Measurements from ENCODE around the gene CEP83. TPM values are rescaled to one million over a fixed set of nuclear protein-coding genes. Genes with fewer than 3 reads are reported as not detected.

Gene CEP83
- polyA plus RNA-seq, 1 donor from 2014 or later: 19.5 TPM

DNA sequence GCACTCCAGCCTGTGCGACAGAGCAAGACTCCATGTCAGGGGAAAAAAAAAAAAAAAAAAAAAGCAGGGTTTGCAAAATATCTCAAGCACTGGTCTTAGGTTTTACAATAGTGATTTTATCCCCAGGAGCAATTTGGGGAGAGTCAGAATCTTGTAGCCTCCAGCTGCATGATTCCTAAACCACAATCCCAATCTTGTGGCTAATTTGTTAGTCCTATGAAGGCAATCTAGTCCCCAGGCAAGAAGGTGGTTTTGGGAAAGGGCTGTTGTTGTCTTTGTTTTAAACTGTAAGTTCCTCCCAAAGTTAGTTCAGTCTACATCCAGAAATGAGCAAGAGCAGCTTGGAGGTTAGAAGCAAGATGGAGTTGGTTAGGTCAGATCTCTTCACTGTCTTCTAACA is 175.6 kb downstream of the CEP83 start:
- H3K27me3 ChIP-seq (ENCODE audit: insufficient read depth, low read depth, low read length): no peaks in the 10 kb centered on the region
- no peak for TF ChIP-seq POLR2AphosphoS5 (IDR thresholded peaks at IDR 0.05)
- no peak for TF ChIP-seq RAD21 (conservative IDR thresholded peaks at IDR 0.05)
- TF ChIP-seq, protein P1, sequence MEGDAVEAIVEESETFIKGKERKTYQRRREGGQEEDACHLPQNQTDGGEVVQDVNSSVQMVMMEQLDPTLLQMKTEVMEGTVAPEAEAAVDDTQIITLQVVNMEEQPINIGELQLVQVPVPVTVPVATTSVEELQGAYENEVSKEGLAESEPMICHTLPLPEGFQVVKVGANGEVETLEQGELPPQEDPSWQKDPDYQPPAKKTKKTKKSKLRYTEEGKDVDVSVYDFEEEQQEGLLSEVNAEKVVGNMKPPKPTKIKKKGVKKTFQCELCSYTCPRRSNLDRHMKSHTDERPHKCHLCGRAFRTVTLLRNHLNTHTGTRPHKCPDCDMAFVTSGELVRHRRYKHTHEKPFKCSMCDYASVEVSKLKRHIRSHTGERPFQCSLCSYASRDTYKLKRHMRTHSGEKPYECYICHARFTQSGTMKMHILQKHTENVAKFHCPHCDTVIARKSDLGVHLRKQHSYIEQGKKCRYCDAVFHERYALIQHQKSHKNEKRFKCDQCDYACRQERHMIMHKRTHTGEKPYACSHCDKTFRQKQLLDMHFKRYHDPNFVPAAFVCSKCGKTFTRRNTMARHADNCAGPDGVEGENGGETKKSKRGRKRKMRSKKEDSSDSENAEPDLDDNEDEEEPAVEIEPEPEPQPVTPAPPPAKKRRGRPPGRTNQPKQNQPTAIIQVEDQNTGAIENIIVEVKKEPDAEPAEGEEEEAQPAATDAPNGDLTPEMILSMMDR (IDR thresholded peaks at IDR 0.05; ENCODE audit: poor library complexity, severe bottlenecking): no peak
- TF ChIP-seq TAF1 (IDR thresholded peaks at IDR 0.05; ENCODE audit: low read depth): no peak
- TF ChIP-seq EZH2 (IDR thresholded peaks at IDR 0.05; ENCODE audit: borderline replicate concordance, insufficient read depth, low read length, poor library complexity, severe bottlenecking): no peak
- no peak for TF ChIP-seq EP300 (conservative IDR thresholded peaks at IDR 0.05; ENCODE audit: poor library complexity, severe bottlenecking)
- TF ChIP-seq, protein P2, sequence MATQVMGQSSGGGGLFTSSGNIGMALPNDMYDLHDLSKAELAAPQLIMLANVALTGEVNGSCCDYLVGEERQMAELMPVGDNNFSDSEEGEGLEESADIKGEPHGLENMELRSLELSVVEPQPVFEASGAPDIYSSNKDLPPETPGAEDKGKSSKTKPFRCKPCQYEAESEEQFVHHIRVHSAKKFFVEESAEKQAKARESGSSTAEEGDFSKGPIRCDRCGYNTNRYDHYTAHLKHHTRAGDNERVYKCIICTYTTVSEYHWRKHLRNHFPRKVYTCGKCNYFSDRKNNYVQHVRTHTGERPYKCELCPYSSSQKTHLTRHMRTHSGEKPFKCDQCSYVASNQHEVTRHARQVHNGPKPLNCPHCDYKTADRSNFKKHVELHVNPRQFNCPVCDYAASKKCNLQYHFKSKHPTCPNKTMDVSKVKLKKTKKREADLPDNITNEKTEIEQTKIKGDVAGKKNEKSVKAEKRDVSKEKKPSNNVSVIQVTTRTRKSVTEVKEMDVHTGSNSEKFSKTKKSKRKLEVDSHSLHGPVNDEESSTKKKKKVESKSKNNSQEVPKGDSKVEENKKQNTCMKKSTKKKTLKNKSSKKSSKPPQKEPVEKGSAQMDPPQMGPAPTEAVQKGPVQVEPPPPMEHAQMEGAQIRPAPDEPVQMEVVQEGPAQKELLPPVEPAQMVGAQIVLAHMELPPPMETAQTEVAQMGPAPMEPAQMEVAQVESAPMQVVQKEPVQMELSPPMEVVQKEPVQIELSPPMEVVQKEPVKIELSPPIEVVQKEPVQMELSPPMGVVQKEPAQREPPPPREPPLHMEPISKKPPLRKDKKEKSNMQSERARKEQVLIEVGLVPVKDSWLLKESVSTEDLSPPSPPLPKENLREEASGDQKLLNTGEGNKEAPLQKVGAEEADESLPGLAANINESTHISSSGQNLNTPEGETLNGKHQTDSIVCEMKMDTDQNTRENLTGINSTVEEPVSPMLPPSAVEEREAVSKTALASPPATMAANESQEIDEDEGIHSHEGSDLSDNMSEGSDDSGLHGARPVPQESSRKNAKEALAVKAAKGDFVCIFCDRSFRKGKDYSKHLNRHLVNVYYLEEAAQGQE (IDR thresholded peaks at IDR 0.05; ENCODE audit: borderline replicate concordance): no peak
- no peak for TF ChIP-seq MXI1 (conservative IDR thresholded peaks at IDR 0.05; ENCODE audit: poor library complexity, severe bottlenecking)
- TF ChIP-seq SMC3 (conservative IDR thresholded peaks at IDR 0.05; ENCODE audit: poor library complexity): no peak
- peaks cover 10% of the 10 kb centered on the region for H3K36me3 ChIP-seq (ENCODE audit: insufficient read depth, low read length)
- H2AFZ ChIP-seq (ENCODE audit: low read depth, low read length): no peak overlapping the region
- no peak overlapping the region for H3K27ac ChIP-seq (ENCODE audit: low read length)
- H4K20me1 ChIP-seq (ENCODE audit: insufficient read depth): no peaks in the 10 kb centered on the region
- no peaks in the 10 kb centered on the region for H3F3A ChIP-seq (ENCODE audit: insufficient read depth, low read length, poor library complexity, severe bottlenecking)
- H3K79me2 ChIP-seq (replicated peaks; ENCODE audit: insufficient read depth, low read length): no peaks in the 10 kb centered on the region
- no peak overlapping the region for H3K9ac ChIP-seq (ENCODE audit: low read length)
- no peak overlapping the region for H3K4me2 ChIP-seq (ENCODE audit: low read length)
- no peaks in the 10 kb centered on the region for H3K9me2 ChIP-seq (ENCODE audit: insufficient read depth, low read length)
- no peaks in the 10 kb centered on the region for H3K9me3 ChIP-seq (ENCODE audit: low read length)
- H3K4me3 ChIP-seq (ENCODE audit: low read length): no peak overlapping the region

DNA sequence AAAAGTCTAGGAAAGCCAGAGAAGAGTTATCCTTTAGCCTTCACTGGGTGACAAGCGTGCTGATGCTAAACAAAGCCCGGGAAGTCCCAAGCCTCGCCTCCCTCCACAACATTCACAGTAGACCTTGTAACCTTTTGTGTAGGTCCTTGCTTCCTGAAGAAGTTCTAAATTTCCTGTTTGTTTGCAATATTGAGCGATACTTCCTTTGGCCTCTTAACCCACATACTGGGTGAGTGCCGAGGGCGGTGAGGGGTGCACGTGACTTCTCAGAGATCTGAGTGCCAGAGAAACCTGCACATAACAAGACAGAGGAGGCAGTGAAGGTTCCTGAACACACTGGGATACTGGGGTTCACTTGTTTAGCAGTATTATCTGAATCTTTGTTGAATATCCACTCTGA is 177.0 kb downstream of the CEP83 start:
- Histone ChIP-seq H3K27me3 (ENCODE audit: insufficient read depth, low read depth, low read length) (no peaks in the 10 kb centered on the region), H2AFZ (ENCODE audit: low read depth, low read length) (no peak overlapping the region), H3K9ac (ENCODE audit: low read length) (no peak overlapping the region), H3K4me3 (ENCODE audit: low read length) (no peak overlapping the region), H3K4me2 (ENCODE audit: low read length) (no peak overlapping the region), H3K79me2 (replicated peaks; ENCODE audit: insufficient read depth, low read length) (no peaks in the 10 kb centered on the region), H3K9me2 (ENCODE audit: insufficient read depth, low read length) (no peaks in the 10 kb centered on the region), H4K20me1 (ENCODE audit: insufficient read depth) (no peaks in the 10 kb centered on the region), H3K9me3 (ENCODE audit: low read length) (no peaks in the 10 kb centered on the region), H3K27ac (ENCODE audit: low read length) (no peak overlapping the region), H3F3A (ENCODE audit: insufficient read depth, low read length, poor library complexity, severe bottlenecking) (no peaks in the 10 kb centered on the region), H3K36me3 (ENCODE audit: insufficient read depth, low read length) (peaks cover 10% of the 10 kb centered on the region)
- TF ChIP-seq EZH2 (IDR thresholded peaks at IDR 0.05; ENCODE audit: borderline replicate concordance, insufficient read depth, low read length, poor library complexity, severe bottlenecking): no peak
- TF ChIP-seq POLR2AphosphoS5 (IDR thresholded peaks at IDR 0.05): no peak
- TF ChIP-seq EP300 (conservative IDR thresholded peaks at IDR 0.05; ENCODE audit: poor library complexity, severe bottlenecking): no peak
- no peak for TF ChIP-seq TAF1 (IDR thresholded peaks at IDR 0.05; ENCODE audit: low read depth)
- no peak for TF ChIP-seq SMC3 (conservative IDR thresholded peaks at IDR 0.05; ENCODE audit: poor library complexity)
- TF ChIP-seq RAD21 (conservative IDR thresholded peaks at IDR 0.05): no peak
- no peak for TF ChIP-seq MXI1 (conservative IDR thresholded peaks at IDR 0.05; ENCODE audit: poor library complexity, severe bottlenecking)

Measured in neural cell (in vitro differentiated cells).